K562 (cell line): ENCODE results near the gene BRSK1. TPM values are rescaled to one million over a fixed set of nuclear protein-coding genes. Genes with fewer than 3 reads are reported as not detected.

Source experiments
- CC2D1A ChIP-seq: fragments of 450-650 bp; IDR thresholded peaks from 2 replicates; pipeline ENCODE4 v1.6.1; 2017; ENCODE audit warnings: mild to moderate bottlenecking
- CREB1 ChIP-seq, 2 experiments: sonication (generic) in 1 of 2; formaldehyde crosslinking in 1 of 2; IDR thresholded peaks; 2 replicates each; pipeline versions ENCODE4 v1.6.1 to v1.8.0; 2012 to 2022; ENCODE audit warnings: inconsistent platforms in 1 of 2, mild to moderate bottlenecking in 1 of 2, missing genetic modification reagents in 1 of 2, moderate library complexity in 1 of 2
- HDGF ChIP-seq: fragments of 450-650 bp; IDR thresholded peaks from 2 replicates; pipeline ENCODE4 v1.6.1; 2016
- JUND ChIP-seq, 2 experiments: IDR thresholded peaks; 2 replicates in 1 of 2; 3 replicates in 1 of 2; pipeline ENCODE4 v1.6.1; 2011; ENCODE audit warnings: borderline replicate concordance in 2 of 2, low read depth in 2 of 2, low read length in 2 of 2, improper control_type of control experiment in 1 of 2, missing biosample characterization in 1 of 2, missing genetic modification characterization in 1 of 2, missing genetic modification reagents in 1 of 2
- PHB2 ChIP-seq: fragments of 450-650 bp; IDR thresholded peaks from 2 replicates; pipeline ENCODE4 v1.6.1; 2017; ENCODE audit warnings: low read depth
- RAD21 ChIP-seq, 2 experiments: fragments of 250-450 bp in 1 of 2; fragments of 450-650 bp in 1 of 2; sonication (Bioruptor Pico) in 1 of 2; formaldehyde crosslinking in 1 of 2; IDR thresholded peaks in 1 of 2; conservative IDR thresholded peaks in 1 of 2; 2 replicates each; pipeline versions ENCODE4 v1.4.0 to v1.8.0; 2020 to 2022; ENCODE audit warnings: mild to moderate bottlenecking in 2 of 2, moderate library complexity in 1 of 2
- RBFOX2 ChIP-seq: fragments of 200-400 bp; formaldehyde crosslinking; IDR thresholded peaks from 2 replicates; pipeline ENCODE4 v1.6.1; 2017; ENCODE audit warnings: low read depth, mild to moderate bottlenecking, low read length, moderate library complexity
- SIX5 ChIP-seq, 2 experiments: IDR thresholded peaks; 2 replicates each; pipeline ENCODE4 v1.6.1; 2011; ENCODE audit warnings: low read length in 2 of 2, borderline replicate concordance in 1 of 2, low read depth in 1 of 2, mild to moderate bottlenecking in 1 of 2, moderate library complexity in 1 of 2; ENCODE audit not compliant: insufficient read depth in 1 of 2
- SMC3 ChIP-seq: conservative IDR thresholded peaks from 2 replicates; pipeline ENCODE4 v1.6.1; 2011; ENCODE audit warnings: low read depth, low read length, improper control_type of control experiment; ENCODE audit not compliant: insufficient read depth
- TAF15 ChIP-seq: fragments of 200-400 bp; formaldehyde crosslinking; IDR thresholded peaks from 2 replicates; pipeline ENCODE4 v1.6.1; 2017; ENCODE audit warnings: mild to moderate bottlenecking, low read depth, low read length, moderate library complexity
- XRCC5 ChIP-seq: fragments of 200-400 bp; formaldehyde crosslinking; IDR thresholded peaks from 2 replicates; pipeline ENCODE4 v1.6.1; 2017; ENCODE audit warnings: low read depth, mild to moderate bottlenecking, low read length
- ZFPM2 ChIP-seq: fragments of 250-450 bp; sonication (Bioruptor Pico); IDR thresholded peaks from 2 replicates; pipeline ENCODE4 v1.5.1; 2022; ENCODE audit warnings: mild to moderate bottlenecking
- ZNF277 ChIP-seq: fragments of 250-450 bp; sonication (Bioruptor Pico); IDR thresholded peaks from 2 replicates; pipeline ENCODE4 v1.8.0; 2022; ENCODE audit warnings: inconsistent platforms, mild to moderate bottlenecking, moderate library complexity, borderline replicate concordance
- polyA plus RNA-seq, 8 experiments: library from polyadenylated mRNA; depleted of rRNA in 4 of 8; stranded (reverse) in 5 of 8; unstranded in 3 of 8; fragments of >200 nt; fragmentation: Nextera tagmentation in 2 of 8; fragmentation: Illumina TruSeq in 1 of 8; extraction: Ambion mirVana in 2 of 8; extraction: Trizol in 1 of 8; gene quantifications; 2 replicates each; pipeline versions ENCODE4 v1.2.1 to v1.2.3, GENCODE V29; 2011 to 2014; ENCODE audit warnings: inconsistent platforms in 1 of 8, missing spikeins in 1 of 8
- total RNA-seq, 7 experiments: library from RNA; depleted of rRNA in 6 of 7; stranded (reverse); fragments of >200 nt in 6 of 7; fragmentation: Illumina TruSeq in 2 of 7; extraction: Trizol in 2 of 7; gene quantifications; 2 replicates each; pipeline versions ENCODE4 v1.2.1 to v1.2.3, GENCODE V29; 2011 to 2021; ENCODE audit warnings: low replicate concordance in 1 of 7
- TF ChIP-seq, protein P1 (sequence below), 2 experiments: fragments of 250-450 bp in 1 of 2; fragments of 450-650 bp in 1 of 2; sonication (Bioruptor Pico) in 1 of 2; IDR thresholded peaks; 2 replicates each; pipeline versions ENCODE4 v1.6.1 to v1.8.0; 2016 to 2021; ENCODE audit warnings: mild to moderate bottlenecking in 2 of 2, moderate library complexity in 2 of 2, missing compliant biosample characterization in 1 of 2, missing genetic modification characterization in 1 of 2
- TF ChIP-seq, protein P2 (sequence below): sonication (generic); formaldehyde crosslinking; IDR thresholded peaks from 2 replicates; pipeline ENCODE4 v1.8.0; 2022; ENCODE audit warnings: missing genetic modification reagents, mild to moderate bottlenecking, moderate library complexity, borderline replicate concordance

The BRSK1 gene
- total and polyA plus RNA-seq, 9 of the 15 experiments (the other 6 are each of a cell fraction or from before 2014, with no cell fraction given) = 1.7 to 9.3 (median 3.8) TPM; not detected in 2

DNA sequence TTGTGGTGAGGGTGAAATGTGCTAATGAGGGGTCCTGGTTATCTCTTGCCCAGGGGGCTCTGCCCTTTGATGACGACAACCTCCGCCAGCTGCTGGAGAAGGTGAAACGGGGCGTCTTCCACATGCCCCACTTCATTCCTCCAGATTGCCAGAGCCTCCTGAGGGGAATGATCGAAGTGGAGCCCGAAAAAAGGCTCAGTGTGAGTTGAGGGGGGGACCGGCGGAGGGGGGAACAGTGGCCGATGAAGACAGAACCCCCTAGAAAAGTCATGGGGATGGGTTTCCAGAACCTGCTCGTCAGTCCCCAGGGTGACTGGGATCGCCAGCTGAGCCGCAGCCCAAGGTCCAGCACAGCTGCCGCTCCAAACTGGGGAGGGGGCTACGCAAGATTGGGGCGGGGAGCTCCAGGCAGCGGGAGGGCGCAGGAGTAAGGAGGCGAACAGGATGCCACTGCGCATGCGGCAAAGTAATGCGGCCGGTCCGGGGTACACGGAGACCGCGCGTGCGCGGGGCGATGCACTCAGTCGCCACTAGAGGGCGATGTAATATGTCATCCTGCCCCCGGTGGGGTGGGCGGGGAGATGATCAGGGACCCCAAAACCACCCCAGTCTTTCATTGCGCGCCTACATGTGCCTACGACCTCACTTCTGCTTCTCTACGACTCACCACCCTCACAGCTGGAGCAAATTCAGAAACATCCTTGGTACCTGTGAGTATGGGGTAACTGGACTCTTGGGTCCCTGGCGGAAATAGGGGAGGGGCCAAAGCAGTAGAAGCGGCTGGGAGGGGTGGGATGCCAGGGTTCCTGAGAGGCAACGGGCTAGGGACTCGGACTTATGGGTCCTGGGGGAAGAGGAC, 17.9 kb downstream of the BRSK1 start (continued):
- TF ChIP-seq, protein P1, sequence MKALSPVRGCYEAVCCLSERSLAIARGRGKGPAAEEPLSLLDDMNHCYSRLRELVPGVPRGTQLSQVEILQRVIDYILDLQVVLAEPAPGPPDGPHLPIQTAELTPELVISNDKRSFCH (CRISPR knock-in tag; IDR thresholded peaks at IDR 0.05) = no peak
- TF ChIP-seq, protein P1 (tag; IDR thresholded peaks at IDR 0.05) = no peak
- TF ChIP-seq CC2D1A (peak; percentile 52; the same call in 1 of the 2 replicates), PHB2 (no peak), HDGF (no peak), JUND (IDR thresholded peaks at IDR 0.05; ENCODE audit: borderline replicate concordance, low read depth, low read length) (peak; percentile 21; the same call in 1 of the 2 replicates), JUND (tag; IDR thresholded peaks at IDR 0.05; ENCODE audit: borderline replicate concordance, low read depth, low read length) (peak; percentile 34; the same call in 1 of the 3 replicates), TAF15 (no peak), RAD21 (CRISPR knock-in tag; conservative IDR thresholded peaks at IDR 0.05 in 1 of 2, IDR thresholded peaks at IDR 0.05 in 1 of 2) (peak; percentile 43 to 67), ZFPM2 (no peak), ZNF277 (CRISPR knock-in tag) (no peak), XRCC5 (peak; percentile 50), CREB1 (IDR thresholded peaks at IDR 0.05) (no peak), CREB1 (CRISPR knock-in tag; IDR thresholded peaks at IDR 0.05) (peak; percentile 53; the same call in 1 of the 2 replicates), RBFOX2 (peak; percentile 68), SMC3 (peak; percentile 60), SIX5 (IDR thresholded peaks at IDR 0.05; ENCODE audit: borderline replicate concordance in 1 of 2, insufficient read depth in 1 of 2, low read depth in 1 of 2, low read length in 2 of 2) (0 out of 4 replicates have a peak, but pooled peaks of 1 of the 2 experiments have one; percentile 8)
- TF ChIP-seq, protein P2, sequence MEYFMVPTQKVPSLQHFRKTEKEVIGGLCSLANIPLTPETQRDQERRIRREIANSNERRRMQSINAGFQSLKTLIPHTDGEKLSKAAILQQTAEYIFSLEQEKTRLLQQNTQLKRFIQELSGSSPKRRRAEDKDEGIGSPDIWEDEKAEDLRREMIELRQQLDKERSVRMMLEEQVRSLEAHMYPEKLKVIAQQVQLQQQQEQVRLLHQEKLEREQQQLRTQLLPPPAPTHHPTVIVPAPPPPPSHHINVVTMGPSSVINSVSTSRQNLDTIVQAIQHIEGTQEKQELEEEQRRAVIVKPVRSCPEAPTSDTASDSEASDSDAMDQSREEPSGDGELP (CRISPR knock-in tag) = peak; percentile 66; the same call in 1 of the 2 replicates
